ENCODE data around the gene ANKRD17.

The ANKRD17 gene

DNA sequence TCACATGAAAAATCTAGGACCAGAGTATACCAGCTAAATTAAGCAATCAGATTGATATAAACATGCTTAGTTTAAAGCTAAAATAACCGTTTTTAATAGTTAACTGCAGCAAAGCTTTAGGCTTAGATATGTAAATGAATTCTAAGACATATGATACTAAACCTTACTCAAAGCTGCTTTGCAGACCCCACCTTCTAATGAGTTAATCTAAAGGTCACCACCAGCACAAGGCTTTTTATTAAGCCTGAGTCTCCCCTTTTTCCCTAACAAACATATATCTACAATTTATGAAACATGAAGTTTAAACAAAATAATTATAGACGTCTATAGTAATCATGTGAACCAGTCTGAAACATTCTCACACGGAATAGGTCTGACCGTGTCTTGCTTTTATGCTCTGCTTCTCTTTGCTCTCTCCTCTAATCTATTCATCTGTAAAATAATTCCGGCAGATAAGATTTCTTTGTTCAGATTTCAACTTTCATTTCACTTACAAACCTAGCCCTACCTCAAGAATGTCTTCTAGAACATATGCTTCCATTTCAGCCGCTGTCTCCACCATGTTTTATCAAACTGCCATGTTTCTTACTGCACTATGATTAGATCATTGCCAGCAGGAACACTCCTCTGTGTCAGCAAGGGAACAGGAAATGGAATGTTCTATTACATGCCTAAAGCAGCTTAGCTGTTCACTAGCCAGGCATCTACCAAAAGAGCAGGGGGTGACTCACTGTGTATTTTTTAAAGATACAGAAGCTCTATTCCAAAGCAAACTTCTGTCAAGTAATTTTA, 35.9 kb downstream of the ANKRD17 start:
- 11% methylated on average over 5 of the region's 6 CpGs for WGBS

DNA sequence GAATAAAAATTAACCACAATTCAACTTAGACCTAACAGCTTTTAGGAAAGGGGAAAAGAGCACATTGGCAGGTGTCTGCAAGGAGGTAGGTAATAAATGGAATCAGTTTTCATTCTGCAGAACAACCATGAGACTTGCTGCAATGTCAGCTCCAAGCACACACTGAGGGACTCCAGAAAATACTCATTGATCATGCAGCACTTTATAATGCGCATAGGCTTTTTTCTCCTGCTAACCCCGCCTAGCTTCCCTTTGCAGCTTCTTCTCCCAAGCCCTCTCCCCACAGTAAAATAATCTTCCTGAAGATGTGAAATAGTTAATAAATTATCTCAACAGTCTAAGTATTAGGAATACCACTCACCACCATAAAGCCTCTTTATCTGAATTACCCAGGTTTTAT, 36.9 kb downstream of the ANKRD17 start:
- peak; percentile 15 for DNase-seq
- H3K9me3 ChIP-seq (ENCODE audit: control insufficient read depth, low read length) = no peaks in the 10 kb centered on the region
- no peak overlapping the region for H3K4ac ChIP-seq (ENCODE audit: low read depth in 1 of 2, low read length in 2 of 2)
- peak overlapping the region; percentile 63 for H3K4me2 ChIP-seq (ENCODE audit: low read length, poor library complexity, severe bottlenecking)
- no peak overlapping the region for H2BK5ac ChIP-seq (ENCODE audit: low read depth, low read length, poor library complexity, severe bottlenecking)
- no peak overlapping the region for H2AFZ ChIP-seq (ENCODE audit: low read depth, low read length)
- no peak overlapping the region for H3K14ac ChIP-seq (ENCODE audit: low read length in 2 of 2)
- H4K91ac ChIP-seq (ENCODE audit: low read length) = no peak overlapping the region
- H3K27ac ChIP-seq (ENCODE audit: low read length, poor library complexity, severe bottlenecking) = no peak overlapping the region
- H2BK120ac ChIP-seq (ENCODE audit: low read depth, low read length) = no peak overlapping the region
- H3K36me3 ChIP-seq (ENCODE audit: control insufficient read depth in 1 of 2, insufficient read depth in 2 of 2, low read depth in 1 of 2, low read length in 2 of 2) = peaks cover 3 to 4% of the 10 kb centered on the region in 2 experiments
- peaks cover 5% of the 10 kb centered on the region for H3K4me1 ChIP-seq (ENCODE audit: control insufficient read depth, insufficient read depth, low read depth, low read length)
- H3K27me3 ChIP-seq (ENCODE audit: control insufficient read depth in 1 of 2, insufficient read depth in 1 of 2, low read length in 2 of 2) = no peaks in the 10 kb centered on the region
- no peak overlapping the region for H4K8ac ChIP-seq (ENCODE audit: low read length)
- no CpG with 5 or more reads among the region's 2 CpGs for WGBS
- H3K23ac ChIP-seq (ENCODE audit: low read length in 2 of 2) = no peak overlapping the region
- no peak overlapping the region for H2AK5ac ChIP-seq (ENCODE audit: low read length, severe bottlenecking)
- H2BK12ac ChIP-seq (ENCODE audit: low read length in 2 of 2) = no peak overlapping the region
- H2BK15ac ChIP-seq (ENCODE audit: low read depth, poor library complexity, severe bottlenecking) = no peak overlapping the region
- peak overlapping the region in 1 of 2 experiments; percentile 87 for H3K4me3 ChIP-seq (ENCODE audit: insufficient read depth in 1 of 2, low read depth in 1 of 2, low read length in 2 of 2)
- H3K9ac ChIP-seq (ENCODE audit: low read length) = peak overlapping the region; percentile 98
- no peaks in the 10 kb centered on the region for H3K79me1 ChIP-seq (replicated peaks; ENCODE audit: low read length, poor library complexity, severe bottlenecking)
- H3K18ac ChIP-seq (ENCODE audit: low read depth in 1 of 2, low read length in 2 of 2) = no peak overlapping the region

More for the DNA sequence above, 35.9 kb downstream of the ANKRD17 start:
- no peaks in the 10 kb centered on the region for H3K27me3 ChIP-seq (ENCODE audit: control insufficient read depth in 1 of 2, insufficient read depth in 1 of 2, low read length in 2 of 2)
- H2BK5ac ChIP-seq (ENCODE audit: low read depth, low read length, poor library complexity, severe bottlenecking) = no peak overlapping the region
- peak overlapping the region; percentile 50 for H3K4me2 ChIP-seq (ENCODE audit: low read length, poor library complexity, severe bottlenecking)
- H3K4ac ChIP-seq (ENCODE audit: low read depth in 1 of 2, low read length in 2 of 2) = no peak overlapping the region
- H3K23ac ChIP-seq (ENCODE audit: low read length in 2 of 2) = no peak overlapping the region
- peak overlapping the region; percentile 98 for H3K9ac ChIP-seq (ENCODE audit: low read length)
- H3K4me3 ChIP-seq (ENCODE audit: insufficient read depth in 1 of 2, low read depth in 1 of 2, low read length in 2 of 2) = peak overlapping the region in 1 of 2 experiments; percentile 87
- H3K27ac ChIP-seq (ENCODE audit: low read length, poor library complexity, severe bottlenecking) = peak overlapping the region; percentile 75
- H2AFZ ChIP-seq (ENCODE audit: low read depth, low read length) = no peak overlapping the region
- peak; percentile 97 for DNase-seq
- H3K4me1 ChIP-seq (ENCODE audit: control insufficient read depth, insufficient read depth, low read depth, low read length) = peaks cover 5% of the 10 kb centered on the region
- no peak overlapping the region for H2AK5ac ChIP-seq (ENCODE audit: low read length, severe bottlenecking)
- no peaks in the 10 kb centered on the region for H3K9me3 ChIP-seq (ENCODE audit: control insufficient read depth, low read length)
- H2BK12ac ChIP-seq (ENCODE audit: low read length in 2 of 2) = no peak overlapping the region
- H3K36me3 ChIP-seq (ENCODE audit: control insufficient read depth in 1 of 2, insufficient read depth in 2 of 2, low read depth in 1 of 2, low read length in 2 of 2) = peaks cover 0 to 4% of the 10 kb centered on the region in 2 experiments
- no peak overlapping the region for H3K14ac ChIP-seq (ENCODE audit: low read length in 2 of 2)
- H3K18ac ChIP-seq (ENCODE audit: low read depth in 1 of 2, low read length in 2 of 2) = no peak overlapping the region
- H4K8ac ChIP-seq (ENCODE audit: low read length) = no peak overlapping the region
- H2BK15ac ChIP-seq (ENCODE audit: low read depth, poor library complexity, severe bottlenecking) = no peak overlapping the region
- no peak overlapping the region for H4K91ac ChIP-seq (ENCODE audit: low read length)
- no peaks in the 10 kb centered on the region for H3K79me1 ChIP-seq (replicated peaks; ENCODE audit: low read length, poor library complexity, severe bottlenecking)
- no peak overlapping the region for H2BK120ac ChIP-seq (ENCODE audit: low read depth, low read length)

DNA sequence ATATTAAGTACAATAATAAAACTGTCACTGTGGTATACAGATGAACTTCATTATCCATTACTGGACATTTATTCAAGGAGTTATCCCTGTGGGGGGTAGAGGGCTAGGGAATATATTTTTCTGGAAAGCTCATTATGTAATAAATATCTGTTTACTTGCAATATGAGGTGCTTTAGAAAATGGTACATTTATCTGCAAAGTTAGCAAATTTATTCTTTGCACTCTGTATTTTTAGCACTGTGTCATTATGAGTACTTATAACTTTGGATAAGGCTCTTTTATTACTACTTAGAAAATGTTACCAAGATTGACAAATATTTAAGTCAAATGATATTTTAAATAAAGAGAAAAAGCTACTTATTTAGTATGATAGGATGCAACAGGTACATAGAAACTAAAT, 37.8 kb downstream of the ANKRD17 start:
- H3K9me3 ChIP-seq (ENCODE audit: control insufficient read depth, low read length) = no peaks in the 10 kb centered on the region
- no peak overlapping the region for H3K27ac ChIP-seq (ENCODE audit: low read length, poor library complexity, severe bottlenecking)
- no peak overlapping the region for H2BK120ac ChIP-seq (ENCODE audit: low read depth, low read length)
- no peak for DNase-seq
- peaks cover 5% of the 10 kb centered on the region for H3K4me1 ChIP-seq (ENCODE audit: control insufficient read depth, insufficient read depth, low read depth, low read length)
- H3K23ac ChIP-seq (ENCODE audit: low read length in 2 of 2) = no peak overlapping the region
- H2AK5ac ChIP-seq (ENCODE audit: low read length, severe bottlenecking) = no peak overlapping the region
- no peak overlapping the region for H4K8ac ChIP-seq (ENCODE audit: low read length)
- no peak overlapping the region for H4K91ac ChIP-seq (ENCODE audit: low read length)
- no peak overlapping the region for H2BK15ac ChIP-seq (ENCODE audit: low read depth, poor library complexity, severe bottlenecking)
- peaks cover 0 to 3% of the 10 kb centered on the region in 2 experiments for H3K36me3 ChIP-seq (ENCODE audit: control insufficient read depth in 1 of 2, insufficient read depth in 2 of 2, low read depth in 1 of 2, low read length in 2 of 2)
- peak overlapping the region in 1 of 2 experiments; percentile 87 for H3K4me3 ChIP-seq (ENCODE audit: insufficient read depth in 1 of 2, low read depth in 1 of 2, low read length in 2 of 2)
- no peak overlapping the region for H3K4me2 ChIP-seq (ENCODE audit: low read length, poor library complexity, severe bottlenecking)
- H3K4ac ChIP-seq (ENCODE audit: low read depth in 1 of 2, low read length in 2 of 2) = no peak overlapping the region
- no peak overlapping the region for H2BK5ac ChIP-seq (ENCODE audit: low read depth, low read length, poor library complexity, severe bottlenecking)
- no peak overlapping the region for H2AFZ ChIP-seq (ENCODE audit: low read depth, low read length)
- no peaks in the 10 kb centered on the region for H3K27me3 ChIP-seq (ENCODE audit: control insufficient read depth in 1 of 2, insufficient read depth in 1 of 2, low read length in 2 of 2)
- no peak overlapping the region for H3K14ac ChIP-seq (ENCODE audit: low read length in 2 of 2)
- H3K18ac ChIP-seq (ENCODE audit: low read depth in 1 of 2, low read length in 2 of 2) = no peak overlapping the region
- H3K9ac ChIP-seq (ENCODE audit: low read length) = peak overlapping the region; percentile 98
- no peak overlapping the region for H2BK12ac ChIP-seq (ENCODE audit: low read length in 2 of 2)
- H3K79me1 ChIP-seq (replicated peaks; ENCODE audit: low read length, poor library complexity, severe bottlenecking) = peaks cover under 1% of the 10 kb centered on the region

DNA sequence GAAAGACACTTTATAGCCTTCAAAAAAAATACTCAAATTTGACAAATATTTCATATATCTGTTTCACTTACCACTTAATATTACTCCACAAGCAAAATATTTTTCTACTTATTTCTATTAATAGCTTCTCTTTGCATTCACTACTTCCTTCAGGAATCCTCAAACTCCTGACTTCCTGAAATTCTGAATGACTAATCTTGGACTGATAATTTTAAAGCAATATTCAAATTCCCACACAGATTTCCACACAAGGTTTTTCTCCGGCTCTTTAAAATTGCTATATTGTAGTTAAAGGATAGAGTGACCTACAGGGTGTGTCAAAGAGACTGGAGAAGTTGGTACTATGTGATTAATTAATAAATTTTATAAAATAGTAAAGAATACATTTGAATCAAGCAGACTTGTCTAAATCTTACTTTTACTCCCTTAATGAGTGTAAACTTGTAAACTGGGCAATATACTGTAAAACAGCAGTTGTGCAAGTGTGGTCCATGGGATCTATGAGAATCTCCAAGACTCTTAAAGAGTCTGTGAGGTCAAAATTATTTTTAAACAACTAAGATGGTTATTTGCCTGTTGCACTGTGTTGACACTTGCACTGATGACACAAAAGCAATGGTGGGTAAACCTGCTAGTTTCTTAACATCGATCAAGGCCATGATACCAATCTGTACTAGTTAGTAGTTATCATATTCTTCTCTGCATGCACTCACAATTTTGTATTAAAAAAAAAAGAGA, 44.5 kb downstream of the ANKRD17 start:
- H3K36me3 ChIP-seq (ENCODE audit: control insufficient read depth in 1 of 2, insufficient read depth in 2 of 2, low read depth in 1 of 2, low read length in 2 of 2) = peaks cover 0 to 11% of the 10 kb centered on the region in 2 experiments
- no peak overlapping the region for H4K91ac ChIP-seq (ENCODE audit: low read length)
- no peaks in the 10 kb centered on the region for H3K27me3 ChIP-seq (ENCODE audit: control insufficient read depth in 1 of 2, insufficient read depth in 1 of 2, low read length in 2 of 2)
- H3K23ac ChIP-seq (ENCODE audit: low read length in 2 of 2) = no peak overlapping the region
- no peak overlapping the region for H4K8ac ChIP-seq (ENCODE audit: low read length)
- H3K79me1 ChIP-seq (replicated peaks; ENCODE audit: low read length, poor library complexity, severe bottlenecking) = peaks cover 1% of the 10 kb centered on the region
- H2BK5ac ChIP-seq (ENCODE audit: low read depth, low read length, poor library complexity, severe bottlenecking) = no peak overlapping the region
- H3K18ac ChIP-seq (ENCODE audit: low read depth in 1 of 2, low read length in 2 of 2) = no peak overlapping the region
- H3K27ac ChIP-seq (ENCODE audit: low read length, poor library complexity, severe bottlenecking) = peak overlapping the region; percentile 14
- 100% methylated on average over 1 of the region's 2 CpGs for WGBS
- H3K4me1 ChIP-seq (ENCODE audit: control insufficient read depth, insufficient read depth, low read depth, low read length) = no peaks in the 10 kb centered on the region
- H3K4me2 ChIP-seq (ENCODE audit: low read length, poor library complexity, severe bottlenecking) = no peak overlapping the region
- peak overlapping the region; percentile 18 for H3K9ac ChIP-seq (ENCODE audit: low read length)
- H3K4me3 ChIP-seq (ENCODE audit: insufficient read depth in 1 of 2, low read depth in 1 of 2, low read length in 2 of 2) = no peak overlapping the region
- no peaks in the 10 kb centered on the region for H3K9me3 ChIP-seq (ENCODE audit: control insufficient read depth, low read length)
- H3K14ac ChIP-seq (ENCODE audit: low read length in 2 of 2) = no peak overlapping the region
- H2AK5ac ChIP-seq (ENCODE audit: low read length, severe bottlenecking) = no peak overlapping the region
- no peak overlapping the region for H2AFZ ChIP-seq (ENCODE audit: low read depth, low read length)
- DNase-seq = peak; percentile 51
- H2BK120ac ChIP-seq (ENCODE audit: low read depth, low read length) = no peak overlapping the region
- no peak overlapping the region for H2BK12ac ChIP-seq (ENCODE audit: low read length in 2 of 2)
- H2BK15ac ChIP-seq (ENCODE audit: low read depth, poor library complexity, severe bottlenecking) = no peak overlapping the region
- no peak overlapping the region for H3K4ac ChIP-seq (ENCODE audit: low read depth in 1 of 2, low read length in 2 of 2)

Data from mesenchymal stem cell (in vitro differentiated cells and primary cell).